Measurements from ENCODE around the gene AKT3.

AKT3 gene

GRCh38 chr1:243481101-243481500 is 368.9 kb downstream of the AKT3 start:
- Histone ChIP-seq H3K4me2 (ENCODE audit: low read depth, low read length, poor library complexity, severe bottlenecking) (no peak overlapping the region), H4K20me1 (ENCODE audit: insufficient read depth, low read length, poor library complexity, severe bottlenecking) (no peaks in the 10 kb centered on the region), H2AFZ (ENCODE audit: low read length) (no peak overlapping the region), H3K36me3 (ENCODE audit: insufficient read depth, low read length) (no peaks in the 10 kb centered on the region), H3K9me3 (ENCODE audit: insufficient read depth, low read depth, low read length) (no peaks in the 10 kb centered on the region), H3K79me2 (ENCODE audit: insufficient read depth, low read length) (no peaks in the 10 kb centered on the region), H3K9me2 (replicated peaks; ENCODE audit: low read depth, low read length) (no peaks in the 10 kb centered on the region), H3K4me1 (ENCODE audit: insufficient read depth, low read length, poor library complexity, severe bottlenecking) (no peaks in the 10 kb centered on the region), H3F3A (ENCODE audit: low read depth) (no peaks in the 10 kb centered on the region), H3K9ac (ENCODE audit: low read depth, low read length, poor library complexity, severe bottlenecking) (no peak overlapping the region), H3K4me3 (ENCODE audit: low read length, poor library complexity, severe bottlenecking) (no peak overlapping the region), H3K27me3 (ENCODE audit: insufficient read depth, low read length, poor library complexity, severe bottlenecking) (no peaks in the 10 kb centered on the region)
- TF ChIP-seq EZH2phosphoT487 (IDR thresholded peaks at IDR 0.05; ENCODE audit: borderline replicate concordance) = no peak
- TF ChIP-seq CTCF (conservative IDR thresholded peaks at IDR 0.05; ENCODE audit: low read length) = no peak

- Histone ChIP-seq H3K9ac (ENCODE audit: low read depth, low read length, poor library complexity, severe bottlenecking) (no peak overlapping the region), H3K27me3 (ENCODE audit: insufficient read depth, low read length, poor library complexity, severe bottlenecking) (no peaks in the 10 kb centered on the region), H2AFZ (ENCODE audit: low read length) (no peak overlapping the region), H3K9me3 (ENCODE audit: insufficient read depth, low read depth, low read length) (no peaks in the 10 kb centered on the region), H4K20me1 (ENCODE audit: insufficient read depth, low read length, poor library complexity, severe bottlenecking) (no peaks in the 10 kb centered on the region), H3K36me3 (ENCODE audit: insufficient read depth, low read length) (no peaks in the 10 kb centered on the region), H3K4me2 (ENCODE audit: low read depth, low read length, poor library complexity, severe bottlenecking) (no peak overlapping the region), H3K4me1 (ENCODE audit: insufficient read depth, low read length, poor library complexity, severe bottlenecking) (no peaks in the 10 kb centered on the region), H3K4me3 (ENCODE audit: low read length, poor library complexity, severe bottlenecking) (no peak overlapping the region), H3F3A (ENCODE audit: low read depth) (no peaks in the 10 kb centered on the region), H3K9me2 (replicated peaks; ENCODE audit: low read depth, low read length) (no peaks in the 10 kb centered on the region), H3K79me2 (ENCODE audit: insufficient read depth, low read length) (no peaks in the 10 kb centered on the region)
- no peak for TF ChIP-seq CTCF (conservative IDR thresholded peaks at IDR 0.05; ENCODE audit: low read length)
- no peak for TF ChIP-seq EZH2phosphoT487 (IDR thresholded peaks at IDR 0.05; ENCODE audit: borderline replicate concordance)
Measured at GRCh38 chr1:243477731-243478290, 372.2 kb downstream of the AKT3 start.

GRCh38 chr1:243475966-243476365 is 374.1 kb downstream of the AKT3 start:
- H3K9me3 ChIP-seq (ENCODE audit: insufficient read depth, low read depth, low read length) = no peaks in the 10 kb centered on the region
- no peaks in the 10 kb centered on the region for H3K79me2 ChIP-seq (ENCODE audit: insufficient read depth, low read length)
- H3K27me3 ChIP-seq (ENCODE audit: insufficient read depth, low read length, poor library complexity, severe bottlenecking) = no peaks in the 10 kb centered on the region
- H2AFZ ChIP-seq (ENCODE audit: low read length) = no peak overlapping the region
- no peaks in the 10 kb centered on the region for H3K9me2 ChIP-seq (replicated peaks; ENCODE audit: low read depth, low read length)
- no peak overlapping the region for H3K4me3 ChIP-seq (ENCODE audit: low read length, poor library complexity, severe bottlenecking)
- no peak overlapping the region for H3K9ac ChIP-seq (ENCODE audit: low read depth, low read length, poor library complexity, severe bottlenecking)
- H4K20me1 ChIP-seq (ENCODE audit: insufficient read depth, low read length, poor library complexity, severe bottlenecking) = no peaks in the 10 kb centered on the region
- H3K4me2 ChIP-seq (ENCODE audit: low read depth, low read length, poor library complexity, severe bottlenecking) = no peak overlapping the region
- H3K4me1 ChIP-seq (ENCODE audit: insufficient read depth, low read length, poor library complexity, severe bottlenecking) = no peaks in the 10 kb centered on the region
- no peaks in the 10 kb centered on the region for H3F3A ChIP-seq (ENCODE audit: low read depth)
- TF ChIP-seq CTCF (conservative IDR thresholded peaks at IDR 0.05; ENCODE audit: low read length) (0 out of 2 replicates have a peak, but pooled peaks have one; percentile 23), EZH2phosphoT487 (IDR thresholded peaks at IDR 0.05; ENCODE audit: borderline replicate concordance) (no peak)
- H3K36me3 ChIP-seq (ENCODE audit: insufficient read depth, low read length) = no peaks in the 10 kb centered on the region
